ENCODE data around the gene ADGRD1. TPM values are rescaled to one million over a fixed set of nuclear protein-coding genes. Genes with fewer than 3 reads are reported as not detected.

The ADGRD1 gene
- total RNA-seq, 1 donor from 2014 or later = 108 TPM

- no peak overlapping the region for H3K27ac ChIP-seq
These were observed 142.3 kb downstream of the ADGRD1 start for GRCh38 chr12:131095826-131096680.

GRCh38 chr12:131096681-131097181, 143.0 kb downstream of the ADGRD1 start:
- intact Hi-C loops (cut with DNase I) = no loop called here
- Histone ChIP-seq H3K36me3 (peaks cover 8% of the 10 kb centered on the region), H3K4me1 (peaks cover 4% of the 10 kb centered on the region), H3K4me3 (no peak overlapping the region), H3K27me3 (ENCODE audit: low read depth) (no peaks in the 10 kb centered on the region), H3K27ac (no peak overlapping the region), H3K9me3 (no peaks in the 10 kb centered on the region)
- ATAC-seq (no peak), DNase-seq (peak; percentile 26)
- TF ChIP-seq CTCF (IDR thresholded peaks at IDR 0.05) = no peak

More at GRCh38 chr12:131095826-131096680, 142.3 kb downstream of the ADGRD1 start:
- H3K4me3 ChIP-seq = no peak overlapping the region
- no peak for ATAC-seq
- peaks cover 4% of the 10 kb centered on the region for H3K4me1 ChIP-seq
- DNase-seq = peak; percentile 24
- no peaks in the 10 kb centered on the region for H3K9me3 ChIP-seq
- peaks cover 8% of the 10 kb centered on the region for H3K36me3 ChIP-seq
- H3K27me3 ChIP-seq (ENCODE audit: low read depth) = no peaks in the 10 kb centered on the region
- intact Hi-C loops (cut with DNase I) = no loop called here
- TF ChIP-seq CTCF (IDR thresholded peaks at IDR 0.05) = no peak

- DNase-seq = peak; percentile 45
- intact Hi-C loops (cut with DNase I) = no loop called here
- no peaks in the 10 kb centered on the region for H3K9me3 ChIP-seq
- H3K4me3 ChIP-seq = no peak overlapping the region
- ATAC-seq = no peak
- H3K27ac ChIP-seq = no peak overlapping the region
- H3K27me3 ChIP-seq (ENCODE audit: low read depth) = no peaks in the 10 kb centered on the region
- peaks cover 8% of the 10 kb centered on the region for H3K4me1 ChIP-seq
- no peak for TF ChIP-seq CTCF (IDR thresholded peaks at IDR 0.05)
- H3K36me3 ChIP-seq = peaks cover 8% of the 10 kb centered on the region
These were observed 143.8 kb downstream of the ADGRD1 start for GRCh38 chr12:131097202-131098177.

- Histone ChIP-seq H3K27me3 (ENCODE audit: low read depth) (no peaks in the 10 kb centered on the region), H3K9me3 (no peaks in the 10 kb centered on the region), H3K27ac (no peak overlapping the region), H3K36me3 (peaks cover 8% of the 10 kb centered on the region), H3K4me3 (no peak overlapping the region), H3K4me1 (peaks cover 16% of the 10 kb centered on the region)
- DNase-seq = peak; percentile 30
- ATAC-seq = no peak
- intact Hi-C loops (cut with DNase I) = no loop called here
- TF ChIP-seq CTCF (IDR thresholded peaks at IDR 0.05) = no peak
These were observed 144.7 kb downstream of the ADGRD1 start for GRCh38 chr12:131098178-131098981.

Measured in lower lobe of right lung (tissue), 2 donors.